Neural cell (in vitro differentiated cells): ENCODE data around the gene IRF4.

Experiments
- EP300 ChIP-seq: fragments of 450-650 bp; conservative IDR thresholded peaks from 2 replicates; pipeline ENCODE4 v1.6.1; 2014; ENCODE audit warnings: antibody characterized with exemption, mild to moderate bottlenecking, moderate library complexity; ENCODE audit not compliant: poor library complexity, severe bottlenecking
- EZH2 ChIP-seq: fragments of 200-600, 300-800 bp; shearing (Covaris generic), sonication (generic); IDR thresholded peaks from 2 replicates; pipeline ENCODE4 v1.6.1; 2014; ENCODE audit warnings: antibody characterized with exemption, low read length, borderline replicate concordance, mild to moderate bottlenecking; ENCODE audit not compliant: insufficient read depth, poor library complexity, severe bottlenecking
- MXI1 ChIP-seq: fragments of 450-650 bp; conservative IDR thresholded peaks from 2 replicates; pipeline ENCODE4 v1.6.1; 2014; ENCODE audit warnings: antibody characterized with exemption, mild to moderate bottlenecking; ENCODE audit not compliant: poor library complexity, severe bottlenecking
- POLR2AphosphoS5 ChIP-seq: IDR thresholded peaks from 2 replicates; pipeline ENCODE4 v1.6.1; 2012
- RAD21 ChIP-seq: fragments of 450-650 bp; conservative IDR thresholded peaks from 2 replicates; pipeline ENCODE4 v1.6.1; 2014; ENCODE audit warnings: antibody characterized with exemption, mild to moderate bottlenecking, moderate library complexity
- TAF1 ChIP-seq: IDR thresholded peaks from 2 replicates; pipeline ENCODE4 v1.6.1; 2012; ENCODE audit warnings: low read depth
- TF ChIP-seq, protein P1 (sequence below): fragments of 450-650 bp; IDR thresholded peaks from 2 replicates; pipeline ENCODE4 v1.5.1; 2014; ENCODE audit warnings: antibody characterized with exemption, mild to moderate bottlenecking, moderate library complexity; ENCODE audit not compliant: poor library complexity, severe bottlenecking
- TF ChIP-seq, protein P2 (sequence below): IDR thresholded peaks from 2 replicates; pipeline ENCODE4 v1.6.1; 2012; ENCODE audit warnings: borderline replicate concordance

DNA sequence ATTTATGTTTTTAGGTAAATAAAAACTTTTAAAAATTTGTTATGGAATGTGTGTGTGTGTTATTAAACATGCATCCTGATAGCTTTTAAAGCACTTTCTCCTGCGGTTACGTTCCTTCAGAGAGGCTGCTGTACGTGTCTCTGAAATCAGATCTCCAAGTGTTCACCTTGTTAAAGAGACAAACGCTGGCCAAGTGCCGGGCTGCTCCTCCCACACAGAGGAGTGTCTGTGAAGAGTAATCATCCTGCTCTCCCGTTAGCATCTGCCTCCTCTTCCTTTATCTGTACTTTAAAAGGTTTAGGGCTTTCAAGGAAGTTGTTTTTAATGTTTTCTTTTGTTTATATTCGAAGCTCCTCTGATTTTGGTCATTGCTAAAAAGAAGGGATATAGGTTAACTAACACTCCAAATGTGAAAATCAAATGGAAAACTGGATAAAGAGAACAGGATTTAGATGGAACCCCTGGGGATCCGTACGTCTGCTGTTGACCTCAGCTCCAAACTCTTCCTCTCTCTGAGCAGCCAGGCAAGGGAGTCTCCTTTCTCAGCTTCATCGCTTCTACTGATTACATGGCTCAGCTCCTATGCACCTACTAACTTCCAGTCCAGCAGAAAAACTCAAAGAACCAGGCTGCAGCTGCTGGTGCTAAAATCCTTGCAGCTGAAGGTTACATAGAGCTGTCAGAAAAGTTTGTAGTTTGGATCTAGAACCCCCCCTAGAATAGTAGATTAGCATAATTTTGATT is 20.0 kb downstream of the IRF4 start:
- TF ChIP-seq EZH2: no peak
- TF ChIP-seq, protein P1, sequence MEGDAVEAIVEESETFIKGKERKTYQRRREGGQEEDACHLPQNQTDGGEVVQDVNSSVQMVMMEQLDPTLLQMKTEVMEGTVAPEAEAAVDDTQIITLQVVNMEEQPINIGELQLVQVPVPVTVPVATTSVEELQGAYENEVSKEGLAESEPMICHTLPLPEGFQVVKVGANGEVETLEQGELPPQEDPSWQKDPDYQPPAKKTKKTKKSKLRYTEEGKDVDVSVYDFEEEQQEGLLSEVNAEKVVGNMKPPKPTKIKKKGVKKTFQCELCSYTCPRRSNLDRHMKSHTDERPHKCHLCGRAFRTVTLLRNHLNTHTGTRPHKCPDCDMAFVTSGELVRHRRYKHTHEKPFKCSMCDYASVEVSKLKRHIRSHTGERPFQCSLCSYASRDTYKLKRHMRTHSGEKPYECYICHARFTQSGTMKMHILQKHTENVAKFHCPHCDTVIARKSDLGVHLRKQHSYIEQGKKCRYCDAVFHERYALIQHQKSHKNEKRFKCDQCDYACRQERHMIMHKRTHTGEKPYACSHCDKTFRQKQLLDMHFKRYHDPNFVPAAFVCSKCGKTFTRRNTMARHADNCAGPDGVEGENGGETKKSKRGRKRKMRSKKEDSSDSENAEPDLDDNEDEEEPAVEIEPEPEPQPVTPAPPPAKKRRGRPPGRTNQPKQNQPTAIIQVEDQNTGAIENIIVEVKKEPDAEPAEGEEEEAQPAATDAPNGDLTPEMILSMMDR: no peak
- TF ChIP-seq TAF1: no peak
- no peak for TF ChIP-seq POLR2AphosphoS5
- TF ChIP-seq, protein P2, sequence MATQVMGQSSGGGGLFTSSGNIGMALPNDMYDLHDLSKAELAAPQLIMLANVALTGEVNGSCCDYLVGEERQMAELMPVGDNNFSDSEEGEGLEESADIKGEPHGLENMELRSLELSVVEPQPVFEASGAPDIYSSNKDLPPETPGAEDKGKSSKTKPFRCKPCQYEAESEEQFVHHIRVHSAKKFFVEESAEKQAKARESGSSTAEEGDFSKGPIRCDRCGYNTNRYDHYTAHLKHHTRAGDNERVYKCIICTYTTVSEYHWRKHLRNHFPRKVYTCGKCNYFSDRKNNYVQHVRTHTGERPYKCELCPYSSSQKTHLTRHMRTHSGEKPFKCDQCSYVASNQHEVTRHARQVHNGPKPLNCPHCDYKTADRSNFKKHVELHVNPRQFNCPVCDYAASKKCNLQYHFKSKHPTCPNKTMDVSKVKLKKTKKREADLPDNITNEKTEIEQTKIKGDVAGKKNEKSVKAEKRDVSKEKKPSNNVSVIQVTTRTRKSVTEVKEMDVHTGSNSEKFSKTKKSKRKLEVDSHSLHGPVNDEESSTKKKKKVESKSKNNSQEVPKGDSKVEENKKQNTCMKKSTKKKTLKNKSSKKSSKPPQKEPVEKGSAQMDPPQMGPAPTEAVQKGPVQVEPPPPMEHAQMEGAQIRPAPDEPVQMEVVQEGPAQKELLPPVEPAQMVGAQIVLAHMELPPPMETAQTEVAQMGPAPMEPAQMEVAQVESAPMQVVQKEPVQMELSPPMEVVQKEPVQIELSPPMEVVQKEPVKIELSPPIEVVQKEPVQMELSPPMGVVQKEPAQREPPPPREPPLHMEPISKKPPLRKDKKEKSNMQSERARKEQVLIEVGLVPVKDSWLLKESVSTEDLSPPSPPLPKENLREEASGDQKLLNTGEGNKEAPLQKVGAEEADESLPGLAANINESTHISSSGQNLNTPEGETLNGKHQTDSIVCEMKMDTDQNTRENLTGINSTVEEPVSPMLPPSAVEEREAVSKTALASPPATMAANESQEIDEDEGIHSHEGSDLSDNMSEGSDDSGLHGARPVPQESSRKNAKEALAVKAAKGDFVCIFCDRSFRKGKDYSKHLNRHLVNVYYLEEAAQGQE: no peak
- no peak for TF ChIP-seq MXI1
- TF ChIP-seq RAD21: no peak
- TF ChIP-seq EP300: no peak
